ENCODE data around the gene SUPT6H.

- TF ChIP-seq CTCF (IDR thresholded peaks at IDR 0.05; ENCODE audit: extremely low read depth in 1 of 2, insufficient read depth in 1 of 2, low read depth in 1 of 2, low read length in 2 of 2) (no peak), POLR2A (IDR thresholded peaks at IDR 0.05; ENCODE audit: low read depth, low read length) (no peak), EZH2 (IDR thresholded peaks at IDR 0.05; ENCODE audit: borderline replicate concordance, low read depth, low read length, severe bottlenecking) (no peak), POLR2AphosphoS5 (IDR thresholded peaks at IDR 0.05; ENCODE audit: insufficient read depth, low read depth, low read length) (no peak), JUN (IDR thresholded peaks at IDR 0.05; ENCODE audit: borderline replicate concordance, insufficient read depth, insufficient read length, low read depth) (no peak)
Observed at GRCh38 chr17:28667870-28668269, 5.9 kb downstream of the SUPT6H start.

All from endothelial cell of umbilical vein (primary cell).